ENCODE results near the gene ANKMY2. TPM values are rescaled to one million over a fixed set of nuclear protein-coding genes. Genes with fewer than 3 reads are reported as not detected.

ANKMY2 gene
- total and polyA plus RNA-seq, 10 donors = 4.6 to 19.9 (median 11.4) TPM

GRCh38 chr7:16594676-16595075 is 50.9 kb downstream of the ANKMY2 start:
- H3K27me3 ChIP-seq (replicated peaks in 1 of 7) = no peaks in the 10 kb centered on the region
- H3K36me3 ChIP-seq = peaks cover 0 to 27% (median 6%) of the 10 kb centered on the region in 6 donors
- DNase-seq = no peak
- H3K4me1 ChIP-seq = no peaks in the 10 kb centered on the region
- intact Hi-C loops (cut with DNase I; ENCODE audit: low total_unique reads) = no loop called here
- no peak overlapping the region for H3K4me3 ChIP-seq
- WGBS, 5 donors = 91 to 98% (median 92%) methylated on average over 1 of the region's 1 CpG
- no peak overlapping the region for H3K27ac ChIP-seq
- no peaks in the 10 kb centered on the region for H3K9me3 ChIP-seq
- TF ChIP-seq POLR2AphosphoS5 (IDR thresholded peaks at IDR 0.05) (no peak), POLR2A (IDR thresholded peaks at IDR 0.05) (no peak), CTCF (IDR thresholded peaks at IDR 0.05 in 8 of 11, conservative IDR thresholded peaks at IDR 0.05 in 3 of 11) (no peak)

DNA sequence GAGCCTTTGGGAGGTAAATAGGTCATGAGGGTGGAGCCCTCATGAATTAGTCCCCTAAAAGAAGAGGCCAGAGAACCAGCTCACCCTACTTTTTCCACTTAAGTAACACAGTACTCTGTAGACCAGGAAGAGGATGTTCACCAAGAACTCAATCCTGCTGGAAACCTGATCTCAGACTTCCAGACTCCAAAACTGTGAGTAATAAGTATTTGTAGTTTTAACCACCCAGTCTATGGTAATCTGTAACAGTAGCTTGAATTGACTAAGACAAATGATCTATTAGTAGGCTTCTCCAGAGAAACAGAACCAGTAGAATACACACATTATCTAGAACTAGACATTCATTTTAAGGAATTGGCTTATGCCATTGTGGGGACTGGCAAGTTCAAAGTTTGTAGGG is 51.5 kb downstream of the ANKMY2 start:
- intact Hi-C loops (cut with DNase I; ENCODE audit: low total_unique reads) = no loop called here
- Histone ChIP-seq H3K27ac (no peak overlapping the region), H3K27me3 (replicated peaks in 1 of 7) (no peaks in the 10 kb centered on the region), H3K36me3 (peaks cover 0 to 21% (median under 1%) of the 10 kb centered on the region in 6 donors), H3K4me1 (no peaks in the 10 kb centered on the region), H3K9me3 (no peaks in the 10 kb centered on the region), H3K4me3 (no peak overlapping the region)
- DNase-seq = no peak
- TF ChIP-seq CTCF (IDR thresholded peaks at IDR 0.05 in 8 of 11, conservative IDR thresholded peaks at IDR 0.05 in 3 of 11) (no peak), POLR2A (IDR thresholded peaks at IDR 0.05) (no peak), POLR2AphosphoS5 (IDR thresholded peaks at IDR 0.05) (no peak)

GRCh38 chr7:16592395-16592794 is 53.2 kb downstream of the ANKMY2 start:
- H3K27me3 ChIP-seq (replicated peaks in 1 of 7) = no peaks in the 10 kb centered on the region
- no peak overlapping the region for H3K27ac ChIP-seq
- WGBS, 5 donors = 82 to 98% (median 93%) methylated on average over 3 of the region's 3 CpGs
- no peaks in the 10 kb centered on the region for H3K9me3 ChIP-seq
- DNase-seq = no peak
- H3K36me3 ChIP-seq = peaks cover 0 to 6% (median 0%) of the 10 kb centered on the region in 6 donors
- no peak overlapping the region for H3K4me3 ChIP-seq
- H3K4me1 ChIP-seq = no peaks in the 10 kb centered on the region
- TF ChIP-seq CTCF (IDR thresholded peaks at IDR 0.05 in 8 of 11, conservative IDR thresholded peaks at IDR 0.05 in 3 of 11) (no peak), POLR2AphosphoS5 (IDR thresholded peaks at IDR 0.05) (no peak)
- intact Hi-C loops (cut with DNase I; ENCODE audit: low total_unique reads) = no loop called here

- no peak overlapping the region for H3K27ac ChIP-seq
- no peak for DNase-seq
- 10 to 26% (median 21%) methylated on average over 1 of the region's 1 CpG for WGBS, 5 donors
- intact Hi-C loops (cut with DNase I; ENCODE audit: low total_unique reads) = no loop called here
- H3K4me1 ChIP-seq = no peaks in the 10 kb centered on the region
- H3K4me3 ChIP-seq = no peak overlapping the region
- no peaks in the 10 kb centered on the region for H3K27me3 ChIP-seq (replicated peaks in 1 of 7)
- H3K36me3 ChIP-seq = no peaks in the 10 kb centered on the region
- no peaks in the 10 kb centered on the region for H3K9me3 ChIP-seq
- TF ChIP-seq CTCF (IDR thresholded peaks at IDR 0.05 in 8 of 11, conservative IDR thresholded peaks at IDR 0.05 in 3 of 11) = no peak
- TF ChIP-seq POLR2A (IDR thresholded peaks at IDR 0.05) = no peak
- no peak for TF ChIP-seq POLR2AphosphoS5 (IDR thresholded peaks at IDR 0.05)
Measured at GRCh38 chr7:16590424-16590823, 55.1 kb downstream of the ANKMY2 start.

Data from spleen (tissue), 11 donors.